ENCODE measurements around the gene DDIAS. TPM values are rescaled to one million over a fixed set of nuclear protein-coding genes. Genes with fewer than 3 reads are reported as not detected.

Gene DDIAS
- total and polyA plus RNA-seq, 11 donors: 0.08 to 3.5 (median 0.58) TPM; not detected in 1

- intact Hi-C loops (cut with DNase I): loop anchor here in 1 of 10 donors (10.0 kb wide), 1 partner anchor 62 kb away; no protein-coding TSS in a partner anchor
- no peaks in the 10 kb centered on the region for H3K27me3 ChIP-seq
- H3K9me3 ChIP-seq: no peaks in the 10 kb centered on the region
- H3K4me1 ChIP-seq: peaks cover 0 to 7% (median 1%) of the 10 kb centered on the region in 12 donors
- H3K36me3 ChIP-seq: peaks cover 0 to 6% (median 0%) of the 10 kb centered on the region in 9 donors
- TF ChIP-seq POLR2A (IDR thresholded peaks at IDR 0.05) (no peak), CTCF (IDR thresholded peaks at IDR 0.05) (no peak)
- ATAC-seq (no peak), DNase-seq (no peak)
- no peak overlapping the region for H3K4me3 ChIP-seq
- H3K27ac ChIP-seq: no peak overlapping the region
- WGBS, 4 donors: 90 to 100% (median 98%) methylated on average over 2 of the region's 2 CpGs
Measured at GRCh38 chr11:82857145-82857544, 44.4 kb upstream of the DDIAS start.

GRCh38 chr11:82858133-82858532 lies 43.4 kb upstream of the DDIAS start:
- 71 to 79% (median 74%) methylated on average over 2 of the region's 2 CpGs for WGBS, 4 donors
- H3K27ac ChIP-seq: no peak overlapping the region
- H3K27me3 ChIP-seq: no peaks in the 10 kb centered on the region
- H3K4me3 ChIP-seq: no peak overlapping the region
- no peaks in the 10 kb centered on the region for H3K9me3 ChIP-seq
- ATAC-seq: no peak
- peaks cover 0 to 6% (median 0%) of the 10 kb centered on the region in 9 donors for H3K36me3 ChIP-seq
- DNase-seq: no peak
- TF ChIP-seq CTCF (IDR thresholded peaks at IDR 0.05): no peak
- TF ChIP-seq POLR2A (IDR thresholded peaks at IDR 0.05): no peak
- H3K4me1 ChIP-seq: peaks cover 0 to 7% (median 0%) of the 10 kb centered on the region in 12 donors
- intact Hi-C loops (cut with DNase I): loop anchor here in 1 of 10 donors (10.0 kb wide), 1 partner anchor 63 kb away; no protein-coding TSS in a partner anchor

GRCh38 chr11:82858556-82859091 lies 42.9 kb upstream of the DDIAS start:
- H3K27ac ChIP-seq: peak overlapping the region in 1 of 12 donors; percentile 14
- intact Hi-C loops (cut with DNase I): loop anchor here in 1 of 10 donors (10.0 kb wide), 1 partner anchor 64 kb away; no protein-coding TSS in a partner anchor
- peaks cover 0 to 8% (median 0%) of the 10 kb centered on the region in 12 donors for H3K4me1 ChIP-seq
- ATAC-seq (no peak), DNase-seq (no peak)
- H3K27me3 ChIP-seq: no peaks in the 10 kb centered on the region
- H3K4me3 ChIP-seq: no peak overlapping the region
- WGBS, 4 donors: 36 to 77% (median 68%) methylated on average over 1 of the region's 1 CpG
- no peaks in the 10 kb centered on the region for H3K9me3 ChIP-seq
- peaks cover 0 to 6% (median 0%) of the 10 kb centered on the region in 9 donors for H3K36me3 ChIP-seq
- no peak for TF ChIP-seq POLR2A (IDR thresholded peaks at IDR 0.05)
- TF ChIP-seq CTCF (IDR thresholded peaks at IDR 0.05): no peak

GRCh38 chr11:82859750-82860149 lies 41.8 kb upstream of the DDIAS start:
- intact Hi-C loops (cut with DNase I): loop anchor here in 4 of 10 donors (5.0 to 10.0 kb wide), 4 partner anchors 65 to 145 kb away; no protein-coding TSS in a partner anchor
- ATAC-seq: no peak
- 89 to 96% (median 92%) methylated on average over 2 of the region's 2 CpGs for WGBS, 4 donors
- DNase-seq: no peak
- Histone ChIP-seq H3K4me1 (peaks cover 0 to 18% (median 6%) of the 10 kb centered on the region in 12 donors), H3K9me3 (no peaks in the 10 kb centered on the region), H3K27ac (no peak overlapping the region), H3K27me3 (no peaks in the 10 kb centered on the region), H3K36me3 (peaks cover 0 to 6% (median 0%) of the 10 kb centered on the region in 9 donors), H3K4me3 (no peak overlapping the region)
- no peak for TF ChIP-seq CTCF (IDR thresholded peaks at IDR 0.05)
- no peak for TF ChIP-seq POLR2A (IDR thresholded peaks at IDR 0.05)

Data from heart left ventricle (tissue), 16 donors.